Hematopoietic multipotent progenitor cell treated with erythropoietin and hydrocortisone succinate and interleukin-3 and kit ligand, for 15 days (in vitro differentiated cells): Measurements from ENCODE around the gene DUSP10.

Experiments used
- DNase-seq: peaks from one replicate; pipeline ENCODE4 v3.0.0-alpha.2; 2015; ENCODE audit warnings: low spot score

The DUSP10 gene

GRCh38 chr1:221712776-221713431 lies 29.0 kb downstream of the DUSP10 start:
- DNase-seq: no peak

DNA sequence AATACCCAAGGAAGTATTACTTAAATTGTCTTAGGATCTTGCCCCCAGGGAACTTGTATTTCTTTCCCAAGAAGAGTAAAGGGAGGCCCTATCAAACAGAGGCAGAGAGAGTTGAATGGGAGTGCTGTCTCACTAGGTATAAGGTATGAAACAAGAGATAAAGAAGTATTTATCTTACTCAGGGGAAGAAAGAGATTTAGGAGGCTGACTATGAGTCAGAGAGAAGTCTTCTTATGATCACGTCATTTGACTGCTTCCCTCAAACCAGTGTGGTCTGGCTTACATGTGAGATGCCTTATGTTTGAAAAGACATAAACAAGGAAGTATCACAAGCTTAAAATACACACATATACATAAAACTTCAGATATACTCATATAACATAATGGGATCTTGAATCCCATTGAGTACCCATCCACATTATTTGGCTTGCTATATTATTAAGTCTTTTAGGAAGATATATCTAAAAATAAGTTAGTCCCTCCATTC lies 29.6 kb downstream of the DUSP10 start:
- no peak for DNase-seq

DNA sequence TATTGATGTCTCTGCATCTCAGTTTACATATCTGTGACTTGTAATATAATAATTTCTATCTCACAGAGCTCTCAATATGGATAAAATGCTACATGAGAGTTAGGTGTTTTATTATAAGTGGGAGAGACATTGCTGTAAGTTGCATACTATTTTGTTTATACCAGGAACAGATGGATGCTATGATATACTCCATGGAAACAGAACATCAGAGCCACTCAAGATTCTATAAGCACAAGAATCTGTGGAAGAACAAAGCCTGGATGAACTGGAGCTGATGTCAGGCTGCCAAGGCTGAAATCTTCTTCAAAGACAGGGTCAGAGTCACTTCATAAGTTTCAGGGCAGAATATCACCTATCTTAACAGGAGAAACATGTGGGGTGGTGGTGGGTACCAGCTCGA lies 30.2 kb downstream of the DUSP10 start:
- no peak for DNase-seq

DNA sequence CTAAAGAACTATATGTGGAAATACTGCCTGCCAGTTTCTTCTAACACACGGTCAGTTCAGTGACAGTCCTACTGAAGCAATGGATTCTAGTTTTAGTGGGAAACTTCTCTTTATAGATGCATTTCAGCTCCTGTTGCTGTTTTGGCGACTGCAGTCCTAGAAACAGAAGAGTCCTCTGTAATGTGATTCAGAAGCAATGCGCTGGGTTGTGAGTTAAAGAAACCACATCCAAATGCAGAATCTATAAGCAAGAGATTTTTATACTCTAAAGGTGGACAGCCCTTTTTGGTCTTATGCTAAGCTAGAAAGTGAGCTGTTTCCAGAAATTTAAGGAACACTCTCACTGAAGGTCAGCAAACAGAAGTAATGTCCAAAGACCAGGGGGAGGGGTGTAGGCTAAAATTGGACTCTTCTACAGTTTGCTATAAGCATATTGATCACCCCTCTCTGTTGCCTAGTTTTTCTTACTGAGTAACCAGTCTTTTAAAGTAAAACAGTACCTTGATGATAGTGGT lies 30.8 kb downstream of the DUSP10 start:
- no peak for DNase-seq

DNA sequence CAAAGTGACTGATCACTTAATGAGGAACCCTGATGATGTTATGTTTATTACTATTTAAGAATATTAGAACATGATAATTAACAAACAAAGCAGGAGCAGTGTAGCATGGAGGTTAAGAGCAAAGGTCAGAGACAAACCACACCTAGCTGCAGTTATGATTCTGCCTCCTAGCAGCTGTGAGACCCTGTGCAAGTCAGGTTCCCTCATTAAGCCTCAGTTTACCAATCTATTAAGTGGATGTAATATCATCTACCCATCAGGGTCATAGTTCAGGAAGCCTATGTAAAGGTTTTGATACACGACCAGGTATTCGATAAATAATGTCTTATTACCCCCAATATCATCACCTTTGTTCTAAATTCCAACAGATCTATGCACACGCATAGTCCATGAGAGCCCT lies 32.0 kb downstream of the DUSP10 start:
- DNase-seq: no peak

GRCh38 chr1:221708987-221709386 lies 32.9 kb downstream of the DUSP10 start:
- no peak for DNase-seq

DNA sequence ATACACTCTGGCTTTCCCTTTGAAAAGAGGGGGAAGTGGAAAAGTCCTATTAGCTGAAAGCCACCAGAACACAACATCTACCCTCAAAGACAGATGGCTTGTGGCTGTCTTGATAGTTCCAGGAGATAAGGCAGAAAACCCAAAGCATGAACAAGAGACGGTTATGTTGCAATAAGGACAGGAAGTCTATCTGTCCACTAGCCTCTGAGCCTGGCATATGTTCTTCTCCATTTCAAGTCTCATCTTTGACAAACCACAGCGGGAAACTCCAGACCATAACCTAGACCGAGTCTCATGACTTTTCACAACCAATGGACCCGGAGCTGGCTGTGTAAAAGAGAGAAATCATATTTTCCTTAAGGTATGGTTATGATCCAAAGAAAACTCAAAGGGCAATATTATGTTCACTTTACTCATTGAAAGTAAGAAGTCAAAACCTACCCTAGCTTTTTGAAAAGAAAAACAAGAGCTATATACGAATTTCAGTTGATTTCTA lies 33.8 kb downstream of the DUSP10 start:
- DNase-seq: peak; percentile 5

DNA sequence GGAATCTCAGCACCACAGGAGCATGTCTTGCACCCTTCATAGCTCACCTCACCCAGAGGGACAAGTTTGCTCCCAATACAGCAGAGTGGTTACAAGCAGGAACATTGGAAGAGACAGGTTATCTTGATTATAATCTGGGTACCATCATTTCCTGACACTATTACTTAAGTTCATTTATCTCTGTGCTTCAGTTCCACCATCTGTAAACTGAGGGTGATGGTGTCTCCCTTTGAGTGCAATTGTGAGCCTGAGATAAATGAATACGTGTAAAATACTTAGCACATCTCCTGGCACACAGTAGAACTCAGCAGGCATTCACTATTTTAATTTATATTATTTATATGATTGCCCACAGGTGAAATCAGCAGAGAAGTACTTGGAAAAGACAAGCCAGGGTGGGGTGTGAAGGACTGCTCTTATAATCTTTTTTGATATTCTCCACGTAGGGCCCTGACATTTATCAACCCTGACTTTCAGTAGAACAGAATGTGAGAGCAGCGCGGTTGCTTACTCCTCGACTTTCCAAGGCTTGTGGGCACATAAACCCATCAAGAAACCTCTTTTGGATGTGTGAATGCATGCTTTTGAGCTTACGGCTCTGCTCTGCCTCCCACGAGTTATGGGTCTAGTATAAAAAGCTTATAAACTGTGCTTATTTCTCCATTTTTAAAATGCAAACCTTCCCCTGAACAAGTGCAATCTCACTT lies 34.9 kb downstream of the DUSP10 start:
- DNase-seq: no peak

GRCh38 chr1:221706191-221706590 lies 35.7 kb downstream of the DUSP10 start:
- DNase-seq: no peak

- no peak for DNase-seq
Measured at GRCh38 chr1:221704306-221704705, 37.6 kb downstream of the DUSP10 start.

- DNase-seq: no peak
Measured at GRCh38 chr1:221701570-221702186, 40.2 kb downstream of the DUSP10 start.

GRCh38 chr1:221700948-221701347 lies 40.9 kb downstream of the DUSP10 start:
- no peak for DNase-seq

DNA sequence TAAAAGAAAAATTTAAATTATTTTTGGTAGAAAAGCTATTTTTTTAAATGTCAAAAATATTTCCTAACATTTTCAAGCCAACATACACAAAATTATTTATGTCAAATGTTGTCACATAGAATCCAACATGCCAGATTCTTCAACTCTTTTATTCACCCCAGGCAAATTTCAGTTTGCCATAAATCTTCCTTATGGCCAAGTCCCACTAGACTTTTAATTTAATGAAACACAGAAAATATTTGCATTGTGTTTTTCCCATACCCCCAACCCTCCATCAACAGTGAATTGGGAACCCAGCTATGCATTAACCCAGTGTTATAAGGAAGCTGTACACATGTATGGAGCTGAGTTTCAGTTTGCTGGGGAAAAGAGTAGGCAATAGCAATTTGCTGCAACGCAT lies 41.4 kb downstream of the DUSP10 start:
- no peak for DNase-seq

DNA sequence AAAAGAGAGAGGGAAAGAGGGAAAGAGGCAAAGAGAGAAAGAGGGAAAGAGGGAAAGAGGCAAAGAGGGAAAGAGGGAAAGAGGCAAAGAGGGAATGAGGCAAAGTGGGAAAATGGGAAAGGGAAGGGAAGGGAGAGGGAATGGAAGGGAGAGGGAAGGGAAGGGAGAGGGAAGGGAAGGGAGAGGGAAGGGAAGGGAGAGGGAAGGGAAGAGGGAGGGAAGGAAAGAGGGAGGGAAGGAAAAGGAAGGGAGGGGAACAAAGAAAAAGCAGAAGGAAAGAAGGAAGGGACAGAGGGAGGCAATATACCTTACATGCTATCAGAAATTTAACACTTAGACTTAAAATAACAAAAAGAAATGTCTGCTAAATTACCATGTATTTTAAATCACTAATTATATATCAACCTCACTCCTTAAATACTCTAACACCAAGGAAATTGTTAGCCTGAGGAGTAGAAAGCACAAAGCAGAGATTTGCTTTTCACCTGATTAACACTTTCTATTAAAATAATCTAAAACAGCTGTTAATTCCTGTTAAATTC lies 41.8 kb downstream of the DUSP10 start:
- no peak for DNase-seq

DNA sequence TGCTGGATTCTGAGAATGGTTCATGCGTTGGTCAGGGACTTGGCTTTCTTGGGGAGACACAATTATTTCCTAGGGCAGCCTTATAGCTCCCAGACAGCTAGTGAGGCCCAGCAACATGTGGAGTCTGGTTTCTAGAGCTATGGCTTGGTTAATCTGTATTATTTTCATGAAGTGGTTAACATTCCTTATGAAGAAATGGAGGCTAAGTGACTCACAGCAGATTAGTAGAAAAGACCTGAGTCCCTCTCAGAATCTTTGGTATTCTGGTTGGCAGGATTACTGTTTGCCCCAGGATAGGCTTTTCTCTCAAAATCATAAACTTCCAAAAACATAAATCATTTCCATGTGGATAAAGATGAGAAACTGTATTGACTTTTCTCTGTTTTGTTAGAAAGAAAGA lies 42.3 kb downstream of the DUSP10 start:
- DNase-seq: no peak

- DNase-seq: no peak
Measured at GRCh38 chr1:221698579-221699349, 43.1 kb downstream of the DUSP10 start.

DNA sequence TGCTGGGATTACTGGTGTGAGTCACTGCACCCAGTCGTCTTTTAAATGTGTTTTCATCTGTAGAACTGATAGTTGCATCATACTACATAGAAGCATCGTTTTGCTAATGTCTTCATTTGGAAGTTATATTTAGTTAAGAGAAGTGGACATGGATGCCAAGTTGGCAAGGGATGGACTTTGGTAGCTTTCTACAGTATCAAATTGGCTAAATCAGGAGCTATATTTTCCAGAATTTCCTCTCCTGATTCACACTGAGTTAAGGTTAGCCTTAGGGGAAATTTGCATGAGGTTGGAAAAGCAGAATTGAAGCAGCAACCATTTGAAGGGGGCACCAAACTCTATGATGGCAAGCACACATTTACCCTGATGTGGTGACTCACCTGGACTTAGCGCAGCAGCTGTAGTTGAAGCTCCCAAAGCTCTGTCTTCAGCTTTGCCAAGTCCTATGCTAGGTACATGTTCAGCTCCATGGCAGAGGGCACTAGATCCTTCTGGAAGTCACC lies 43.9 kb downstream of the DUSP10 start:
- DNase-seq: no peak

DNA sequence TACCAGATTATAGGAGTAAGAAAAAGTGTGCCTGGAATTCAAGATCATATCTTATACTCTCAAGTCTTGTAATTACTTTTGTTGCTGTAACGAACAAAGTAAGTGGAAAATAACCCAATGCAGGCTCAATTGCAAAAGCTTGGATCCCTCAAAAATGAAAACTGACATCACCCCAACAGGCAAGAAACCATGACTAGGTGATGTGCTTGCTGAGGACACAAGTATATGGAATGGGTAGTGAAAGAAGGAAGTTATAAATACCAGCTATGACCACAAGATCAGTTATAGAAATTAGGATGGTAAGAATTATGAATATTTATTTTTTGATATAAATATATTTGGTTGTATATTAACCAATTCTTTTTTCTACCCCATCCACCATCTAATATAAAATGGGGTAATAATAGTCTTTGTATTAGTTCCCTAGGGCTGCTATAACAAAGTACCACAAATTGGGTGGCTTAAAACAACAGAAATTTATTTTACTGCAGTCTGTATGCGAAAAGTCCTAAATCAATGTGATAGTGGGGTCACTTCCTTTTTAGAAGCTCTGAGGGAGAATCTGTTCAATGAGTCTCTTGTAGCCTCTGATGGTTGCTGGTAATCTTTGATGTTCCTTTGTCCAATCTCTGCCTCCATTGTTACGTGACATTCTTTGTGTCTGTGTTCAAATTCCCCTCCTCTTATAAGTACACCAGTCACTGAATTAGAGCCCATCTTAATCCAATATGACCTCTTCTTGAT lies 45.0 kb downstream of the DUSP10 start:
- DNase-seq: no peak

GRCh38 chr1:221696027-221696426 lies 45.9 kb downstream of the DUSP10 start:
- no peak for DNase-seq

DNA sequence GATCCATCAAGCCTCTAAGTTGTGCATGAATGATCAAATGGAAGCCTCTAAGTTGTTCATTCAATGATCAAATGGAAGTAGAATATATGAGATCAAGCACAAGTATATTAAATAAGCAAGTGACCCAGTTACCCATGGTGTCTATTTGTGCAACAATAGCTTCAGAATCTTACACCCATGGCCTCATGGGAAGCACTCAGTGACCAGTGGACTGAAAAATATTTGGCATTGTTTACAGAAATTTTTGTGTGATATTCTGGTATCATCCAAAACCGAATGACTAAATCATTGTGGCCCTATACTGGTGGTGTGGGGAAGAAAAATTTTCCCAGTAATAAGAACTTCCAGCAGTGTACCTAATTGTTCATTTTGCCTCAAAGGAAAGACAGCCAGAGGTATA lies 46.6 kb downstream of the DUSP10 start:
- no peak for DNase-seq

GRCh38 chr1:221694109-221694508 lies 47.8 kb downstream of the DUSP10 start:
- DNase-seq: no peak
